Neural crest cell (in vitro differentiated cells): ENCODE results near the gene PI4KA. TPM values are rescaled to one million over a fixed set of nuclear protein-coding genes. Genes with fewer than 3 reads are reported as not detected.
"Not testable (repeated sequence)": the region's sequence is repeated elsewhere in the genome, so short reads cannot be mapped to it uniquely, and the experiment has no call there.

Experiments used
- DNase-seq: peaks from one replicate; pipeline ENCODE4 v3.0.0; 2021; ENCODE audit warnings: low read depth, mixed read lengths, low spot score
- H3K27ac Mint-ChIP-seq: one replicate; pipeline ENCODE4 v1.8.0; 2021; ENCODE audit warnings: mild to moderate bottlenecking, mixed read lengths; ENCODE audit not compliant: unreplicated experiment
- H3K27me3 Mint-ChIP-seq: 2 replicates; pipeline ENCODE4 v1.8.0; 2021; ENCODE audit warnings: low read depth, mild to moderate bottlenecking, mixed read lengths
- H3K36me3 Mint-ChIP-seq: 2 replicates; pipeline ENCODE4 v1.8.0; 2021; ENCODE audit warnings: low read depth, mild to moderate bottlenecking, mixed read lengths
- H3K4me1 Mint-ChIP-seq: 2 replicates; pipeline ENCODE4 v1.8.0; 2021; ENCODE audit warnings: mixed read lengths
- H3K4me3 Mint-ChIP-seq: one replicate; pipeline ENCODE4 v1.8.0; 2021; ENCODE audit warnings: mild to moderate bottlenecking, mixed read lengths
- H3K9me3 Mint-ChIP-seq: 2 replicates; pipeline ENCODE4 v1.8.0; 2021; ENCODE audit warnings: mixed read lengths
- CTCF ChIP-seq: fragments of 200-600 bp; sonication (generic); conservative IDR thresholded peaks from 2 replicates; pipeline ENCODE4 v1.5.0; 2021; ENCODE audit warnings: antibody characterized with exemption, mild to moderate bottlenecking
- total RNA-seq: library from RNA; stranded (reverse); gene quantifications from 2 replicates; pipeline ENCODE4 v1.2.1, GENCODE V29; 2021

The PI4KA gene
- total RNA-seq, 1 donor from 2014 or later, result 85.8 TPM

GRCh38 chr22:20834206-20834605 lies 24.4 kb downstream of the PI4KA start:
- no peak for DNase-seq
- peaks cover 21% of the 10 kb centered on the region for H3K36me3 Mint-ChIP-seq

GRCh38 chr22:20833225-20833665 lies 25.4 kb downstream of the PI4KA start:
- no peak for TF ChIP-seq CTCF
- Mint-ChIP-seq H3K27ac (no peak overlapping the region), H3K4me1 (no peaks in the 10 kb centered on the region), H3K36me3 (peaks cover 25% of the 10 kb centered on the region), H3K27me3 (no peaks in the 10 kb centered on the region), H3K4me3 (no peak overlapping the region), H3K9me3 (no peaks in the 10 kb centered on the region)
- no peak for DNase-seq

More at GRCh38 chr22:20834206-20834605, 24.4 kb downstream of the PI4KA start:
- no peak overlapping the region for H3K4me3 Mint-ChIP-seq
- no peak for TF ChIP-seq CTCF
- H3K9me3 Mint-ChIP-seq, result no peaks in the 10 kb centered on the region
- H3K27me3 Mint-ChIP-seq, result no peaks in the 10 kb centered on the region
- no peaks in the 10 kb centered on the region for H3K4me1 Mint-ChIP-seq
- no peak overlapping the region for H3K27ac Mint-ChIP-seq

- no peak for TF ChIP-seq CTCF
- Mint-ChIP-seq H3K4me3 (no peak overlapping the region), H3K4me1 (no peaks in the 10 kb centered on the region), H3K27me3 (no peaks in the 10 kb centered on the region), H3K36me3 (peaks cover 29% of the 10 kb centered on the region), H3K9me3 (no peaks in the 10 kb centered on the region), H3K27ac (no peak overlapping the region)
- DNase-seq, result no peak
Measured at GRCh38 chr22:20829491-20830134, 29.0 kb downstream of the PI4KA start.

- DNase-seq, H3K4me3 Mint-ChIP-seq, H3K27ac Mint-ChIP-seq, H3K27me3 Mint-ChIP-seq, H3K4me1 Mint-ChIP-seq, H3K9me3 Mint-ChIP-seq: not testable (repeated sequence)
- peaks cover 21% of the 10 kb centered on the region for H3K36me3 Mint-ChIP-seq
Measured at GRCh38 chr22:20826373-20827152, 32.0 kb downstream of the PI4KA start.

- no peaks in the 10 kb centered on the region for H3K9me3 Mint-ChIP-seq
- TF ChIP-seq CTCF, result no peak
- H3K27ac Mint-ChIP-seq, result no peak overlapping the region
- peaks cover 20% of the 10 kb centered on the region for H3K36me3 Mint-ChIP-seq
- H3K4me1 Mint-ChIP-seq, result no peaks in the 10 kb centered on the region
- DNase-seq, result no peak
- H3K27me3 Mint-ChIP-seq, result no peaks in the 10 kb centered on the region
- no peak overlapping the region for H3K4me3 Mint-ChIP-seq
Measured at GRCh38 chr22:20825624-20826023, 33.0 kb downstream of the PI4KA start.

GRCh38 chr22:20825216-20825615 lies 33.4 kb downstream of the PI4KA start:
- not testable (repeated sequence) for H3K4me3 Mint-ChIP-seq, H3K4me1 Mint-ChIP-seq, H3K9me3 Mint-ChIP-seq, DNase-seq, H3K27me3 Mint-ChIP-seq
- Mint-ChIP-seq H3K36me3 (peaks cover 17% of the 10 kb centered on the region), H3K27ac (peak overlapping the region; percentile 50)
